ENCODE measurements around the gene PELO.

The PELO gene

DNA sequence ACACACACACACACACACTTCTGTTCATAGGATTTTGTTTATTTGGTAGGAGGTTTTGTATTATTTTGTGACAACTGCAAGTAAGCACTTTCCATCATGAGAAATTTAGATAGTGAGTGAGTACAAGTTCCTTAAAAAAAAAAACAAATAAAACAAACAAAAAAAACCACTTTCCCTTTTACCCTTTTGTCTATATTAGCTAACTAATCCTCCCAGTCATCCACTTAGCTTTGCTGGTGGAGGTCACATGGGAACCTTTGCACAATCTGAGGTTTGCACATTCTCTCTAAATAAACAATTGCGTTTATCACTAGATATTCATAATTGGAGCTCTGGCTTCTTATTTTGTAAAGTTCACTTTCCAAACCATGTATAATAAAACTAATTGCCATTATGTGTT lies 6.8 kb downstream of the PELO start:
- TF ChIP-seq, protein P1, sequence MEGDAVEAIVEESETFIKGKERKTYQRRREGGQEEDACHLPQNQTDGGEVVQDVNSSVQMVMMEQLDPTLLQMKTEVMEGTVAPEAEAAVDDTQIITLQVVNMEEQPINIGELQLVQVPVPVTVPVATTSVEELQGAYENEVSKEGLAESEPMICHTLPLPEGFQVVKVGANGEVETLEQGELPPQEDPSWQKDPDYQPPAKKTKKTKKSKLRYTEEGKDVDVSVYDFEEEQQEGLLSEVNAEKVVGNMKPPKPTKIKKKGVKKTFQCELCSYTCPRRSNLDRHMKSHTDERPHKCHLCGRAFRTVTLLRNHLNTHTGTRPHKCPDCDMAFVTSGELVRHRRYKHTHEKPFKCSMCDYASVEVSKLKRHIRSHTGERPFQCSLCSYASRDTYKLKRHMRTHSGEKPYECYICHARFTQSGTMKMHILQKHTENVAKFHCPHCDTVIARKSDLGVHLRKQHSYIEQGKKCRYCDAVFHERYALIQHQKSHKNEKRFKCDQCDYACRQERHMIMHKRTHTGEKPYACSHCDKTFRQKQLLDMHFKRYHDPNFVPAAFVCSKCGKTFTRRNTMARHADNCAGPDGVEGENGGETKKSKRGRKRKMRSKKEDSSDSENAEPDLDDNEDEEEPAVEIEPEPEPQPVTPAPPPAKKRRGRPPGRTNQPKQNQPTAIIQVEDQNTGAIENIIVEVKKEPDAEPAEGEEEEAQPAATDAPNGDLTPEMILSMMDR (conservative IDR thresholded peaks at IDR 0.05): no peak
- no peak overlapping the region for H3K27ac ChIP-seq

DNA sequence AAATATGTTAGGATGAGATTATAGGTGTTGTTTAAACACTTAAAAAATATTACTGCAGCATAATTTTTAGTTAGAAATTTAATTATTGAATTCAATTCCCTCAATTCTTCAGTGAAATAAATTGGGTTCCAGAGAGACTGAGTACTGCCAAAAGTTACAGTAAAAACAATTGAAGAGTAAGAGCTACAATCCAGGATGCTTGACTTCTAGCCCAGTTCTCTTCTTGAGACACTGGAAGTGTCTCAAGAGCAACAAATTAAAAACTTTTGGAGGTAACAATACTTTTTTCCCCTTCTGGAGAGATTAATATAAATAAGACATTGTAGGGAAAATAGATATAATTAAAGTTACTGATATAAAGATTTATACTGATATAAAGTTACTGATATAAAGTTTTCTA lies 8.3 kb downstream of the PELO start:
- TF ChIP-seq, protein P1 (conservative IDR thresholded peaks at IDR 0.05): no peak
- no peak overlapping the region for H3K27ac ChIP-seq

DNA sequence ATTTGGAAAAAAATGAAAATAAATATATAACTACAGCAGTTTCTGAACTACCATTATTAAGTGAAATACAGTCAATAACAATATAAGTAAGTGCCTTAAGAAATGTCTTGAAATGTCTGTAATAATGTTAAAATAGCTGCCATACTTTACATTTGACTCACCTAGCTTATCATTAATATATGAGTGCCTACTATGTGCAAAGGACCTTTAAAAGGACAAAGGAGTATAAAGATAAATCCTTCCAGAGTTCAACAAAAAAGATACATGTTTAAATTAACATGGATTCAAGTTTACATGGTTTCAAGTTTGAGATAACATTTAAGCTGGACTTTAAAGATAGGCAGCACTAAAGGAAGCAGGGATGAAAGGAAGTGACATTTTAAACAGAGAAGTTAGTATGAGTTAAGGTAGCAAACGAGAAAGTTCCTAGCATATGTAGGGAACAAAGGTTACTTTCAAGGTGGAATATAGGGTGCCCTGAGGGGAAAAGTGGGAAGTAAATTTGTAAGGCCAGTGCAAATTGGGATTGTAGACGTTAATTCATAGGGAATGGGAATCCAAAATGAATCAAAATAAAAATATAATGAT lies 8.9 kb downstream of the PELO start:
- TF ChIP-seq, protein P1 (conservative IDR thresholded peaks at IDR 0.05): no peak

DNA sequence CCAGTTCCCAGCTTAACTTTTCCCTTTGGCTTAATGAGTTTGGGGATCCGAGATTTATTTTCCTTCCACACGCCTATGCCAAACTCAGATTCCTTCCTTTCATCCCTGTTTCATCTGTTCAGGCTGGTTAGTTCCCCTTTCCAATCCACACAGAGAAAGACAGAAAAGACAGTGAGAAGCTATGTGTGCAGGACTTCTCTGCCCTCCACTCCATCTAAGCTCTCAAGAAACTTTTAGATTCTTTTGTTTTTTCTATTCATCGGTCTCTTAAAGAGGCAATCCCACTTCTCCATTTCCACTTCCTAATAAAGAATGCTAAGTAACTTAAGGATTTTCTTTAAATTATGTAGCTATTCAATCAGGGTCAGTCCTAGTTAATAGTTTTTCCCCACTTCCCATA lies 11.2 kb downstream of the PELO start:
- peak overlapping the region; percentile 85 for H3K27ac ChIP-seq
- TF ChIP-seq, protein P1 (conservative IDR thresholded peaks at IDR 0.05): no peak

More for the DNA sequence above, 8.9 kb downstream of the PELO start:
- H3K27ac ChIP-seq: peak overlapping the region; percentile 85; the same call in 1 of the 2 replicates

DNA sequence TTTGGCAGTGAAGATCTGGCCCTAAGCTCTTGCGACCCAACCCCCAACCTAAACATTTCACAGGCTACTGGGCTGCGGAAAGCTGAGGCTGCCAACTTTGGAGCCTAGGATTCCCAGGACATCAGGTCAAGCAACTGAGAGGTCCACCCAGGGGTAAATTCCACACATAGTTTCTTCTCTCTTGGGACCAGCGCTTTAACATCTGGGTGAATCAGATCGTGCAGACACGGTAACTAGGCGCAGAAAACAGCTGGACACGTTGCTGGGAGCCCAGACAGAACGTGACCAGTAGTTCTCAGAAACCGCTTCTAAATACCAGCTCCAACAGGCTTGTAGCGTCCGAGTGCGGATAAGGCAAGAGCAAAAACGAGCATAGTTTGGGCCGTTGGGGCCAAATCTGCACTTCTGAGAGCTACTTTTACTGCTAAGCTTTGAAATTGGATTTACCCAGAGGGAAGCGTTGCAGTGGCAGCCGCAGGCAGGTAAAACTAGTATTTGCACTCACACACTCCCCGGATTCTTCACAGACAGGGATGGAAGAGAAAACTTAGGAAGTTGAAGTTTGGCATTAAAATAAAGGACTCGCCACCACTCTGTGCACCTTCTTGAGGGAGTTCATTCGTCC lies 11.8 kb downstream of the PELO start:
- H3K27ac ChIP-seq: peak overlapping the region; percentile 85
- TF ChIP-seq, protein P1 (conservative IDR thresholded peaks at IDR 0.05): no peak

DNA sequence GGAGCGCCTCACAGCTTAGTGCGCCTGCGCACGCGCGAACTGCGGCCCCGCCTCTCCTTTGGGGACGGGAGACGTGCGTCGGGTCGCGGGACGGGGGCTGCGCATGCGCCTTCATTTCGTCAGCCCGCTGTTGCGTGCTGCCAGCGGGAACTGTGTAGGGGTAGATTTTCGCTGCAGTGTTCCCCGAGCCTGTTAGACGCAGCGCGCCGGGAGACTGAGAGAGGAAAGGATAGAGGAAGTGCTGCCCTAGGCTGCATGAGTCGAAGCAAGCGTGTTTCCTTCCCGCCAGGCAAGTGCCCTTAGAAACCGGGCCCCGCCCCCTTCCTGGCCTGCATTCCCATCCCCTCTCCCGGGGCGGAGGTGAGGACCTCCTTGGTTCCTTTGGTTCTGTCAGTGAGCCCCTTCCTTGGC lies 12.3 kb downstream of the PELO start:
- TF ChIP-seq, protein P1 (conservative IDR thresholded peaks at IDR 0.05): no peak
- peak overlapping the region; percentile 85 for H3K27ac ChIP-seq

DNA sequence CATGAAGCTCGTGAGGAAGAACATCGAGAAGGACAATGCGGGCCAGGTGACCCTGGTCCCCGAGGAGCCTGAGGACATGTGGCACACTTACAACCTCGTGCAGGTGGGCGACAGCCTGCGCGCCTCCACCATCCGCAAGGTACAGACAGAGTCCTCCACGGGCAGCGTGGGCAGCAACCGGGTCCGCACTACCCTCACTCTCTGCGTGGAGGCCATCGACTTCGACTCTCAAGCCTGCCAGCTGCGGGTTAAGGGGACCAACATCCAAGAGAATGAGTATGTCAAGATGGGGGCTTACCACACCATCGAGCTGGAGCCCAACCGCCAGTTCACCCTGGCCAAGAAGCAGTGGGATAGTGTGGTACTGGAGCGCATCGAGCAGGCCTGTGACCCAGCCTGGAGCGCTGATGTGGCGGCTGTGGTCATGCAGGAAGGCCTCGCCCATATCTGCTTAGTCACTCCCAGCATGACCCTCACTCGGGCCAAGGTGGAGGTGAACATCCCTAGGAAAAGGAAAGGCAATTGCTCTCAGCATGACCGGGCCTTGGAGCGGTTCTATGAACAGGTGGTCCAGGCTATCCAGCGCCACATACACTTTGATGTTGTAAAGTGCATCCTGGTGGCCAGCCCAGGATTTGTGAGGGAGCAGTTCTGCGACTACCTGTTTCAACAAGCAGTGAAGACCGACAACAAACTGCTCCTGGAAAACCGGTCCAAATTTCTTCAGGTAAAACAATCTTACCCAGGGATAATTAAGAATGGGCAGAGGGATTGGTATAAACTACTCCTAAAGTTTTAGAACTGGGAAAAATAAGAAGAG lies 12.9 kb downstream of the PELO start:
- H3K27ac ChIP-seq: peak overlapping the region; percentile 85
- TF ChIP-seq, protein P1 (conservative IDR thresholded peaks at IDR 0.05): no peak
